IPS-15b (cell line): ENCODE results near the gene XPNPEP3.

Experiments used
- H3K27me3 ChIP-seq: one replicate; pipeline ENCODE4 v1.6.1; 2013; ENCODE audit warnings: low read length; ENCODE audit not compliant: control insufficient read depth, insufficient read depth
- H3K36me3 ChIP-seq: one replicate; pipeline ENCODE4 v1.6.1; 2013; ENCODE audit warnings: low read length; ENCODE audit not compliant: control insufficient read depth, insufficient read depth
- H3K4me1 ChIP-seq: one replicate; pipeline ENCODE4 v1.6.1; 2013; ENCODE audit warnings: mild to moderate bottlenecking, low read length; ENCODE audit not compliant: control insufficient read depth, insufficient read depth
- H3K4me3 ChIP-seq: one replicate; pipeline ENCODE4 v1.5.1; 2013; ENCODE audit warnings: low read depth, low read length
- H3K9ac ChIP-seq: one replicate; pipeline ENCODE4 v1.6.1; 2013; ENCODE audit warnings: low read depth, mild to moderate bottlenecking, low read length
- H3K9me3 ChIP-seq: one replicate; pipeline ENCODE4 v1.6.1; 2013; ENCODE audit warnings: mild to moderate bottlenecking, low read length; ENCODE audit not compliant: control insufficient read depth, insufficient read depth

Gene XPNPEP3

DNA sequence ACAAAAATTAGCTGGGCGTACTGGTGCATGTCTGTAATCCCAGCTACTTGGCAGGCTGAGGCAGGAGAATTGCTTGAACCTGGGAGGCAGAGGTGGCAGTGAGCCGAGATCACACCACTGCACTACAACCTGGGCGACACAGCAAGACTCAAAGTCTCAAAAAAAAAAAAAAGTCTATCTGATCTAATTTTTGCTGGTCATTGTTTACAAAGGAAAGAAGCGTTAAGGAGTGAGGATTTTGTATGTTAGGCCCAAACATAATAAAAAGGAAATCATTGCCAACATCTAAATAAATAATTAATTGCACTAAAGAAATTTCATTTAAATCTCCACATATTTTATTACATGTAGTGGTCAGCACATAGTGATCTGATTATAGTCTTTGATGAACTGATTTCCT, 97.2 kb downstream of the XPNPEP3 start:
- Histone ChIP-seq H3K4me3 (no peak overlapping the region), H3K36me3 (no peaks in the 10 kb centered on the region), H3K27me3 (no peaks in the 10 kb centered on the region), H3K4me1 (no peaks in the 10 kb centered on the region), H3K9me3 (no peaks in the 10 kb centered on the region), H3K9ac (no peak overlapping the region)

DNA sequence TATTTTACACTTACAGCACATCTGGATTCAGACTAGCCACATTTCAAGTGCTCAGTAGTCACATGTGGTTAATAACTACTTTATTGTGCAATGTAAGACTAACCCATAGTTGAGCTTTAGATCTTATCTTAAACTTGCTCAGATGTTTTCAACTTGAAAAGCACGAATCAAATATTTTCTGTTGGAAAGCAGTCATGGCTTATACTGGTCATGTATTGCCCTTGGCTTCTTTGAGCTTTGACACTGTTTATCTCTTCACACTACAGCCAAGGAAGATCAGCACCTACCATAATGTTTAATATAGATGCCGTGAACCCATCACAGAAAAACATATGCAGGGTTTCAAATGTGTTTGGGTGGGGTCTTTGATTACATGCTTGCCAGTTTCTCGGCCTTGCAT, 98.6 kb downstream of the XPNPEP3 start:
- no peak overlapping the region for H3K9ac ChIP-seq

DNA sequence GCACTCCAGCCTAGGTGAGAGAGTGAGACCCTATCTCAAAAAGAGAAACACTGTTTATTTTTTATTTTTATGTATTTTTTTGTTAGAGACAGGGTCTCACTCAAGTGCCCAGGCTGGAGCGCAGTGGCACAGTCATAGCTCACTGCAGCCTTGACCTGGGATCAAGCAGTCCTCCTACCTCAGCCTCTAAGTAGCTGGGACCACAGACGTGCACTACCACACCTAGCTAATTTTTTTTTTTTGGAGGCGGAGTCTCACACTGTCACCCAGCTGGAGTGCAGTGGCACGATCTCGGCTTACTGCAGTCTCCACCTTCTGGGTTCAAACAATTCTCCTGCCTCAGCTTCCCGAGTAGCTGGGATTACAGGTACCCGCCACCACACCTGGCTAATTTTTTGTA, 100.7 kb downstream of the XPNPEP3 start:
- Histone ChIP-seq H3K9ac (no peak overlapping the region), H3K9me3 (no peaks in the 10 kb centered on the region), H3K36me3 (no peaks in the 10 kb centered on the region), H3K27me3 (no peaks in the 10 kb centered on the region), H3K4me1 (no peaks in the 10 kb centered on the region), H3K4me3 (no peak overlapping the region)

More for the DNA sequence above, 98.6 kb downstream of the XPNPEP3 start:
- no peaks in the 10 kb centered on the region for H3K27me3 ChIP-seq
- H3K4me3 ChIP-seq, result no peak overlapping the region
- H3K36me3 ChIP-seq, result no peaks in the 10 kb centered on the region
- H3K9me3 ChIP-seq, result no peaks in the 10 kb centered on the region
- no peaks in the 10 kb centered on the region for H3K4me1 ChIP-seq

DNA sequence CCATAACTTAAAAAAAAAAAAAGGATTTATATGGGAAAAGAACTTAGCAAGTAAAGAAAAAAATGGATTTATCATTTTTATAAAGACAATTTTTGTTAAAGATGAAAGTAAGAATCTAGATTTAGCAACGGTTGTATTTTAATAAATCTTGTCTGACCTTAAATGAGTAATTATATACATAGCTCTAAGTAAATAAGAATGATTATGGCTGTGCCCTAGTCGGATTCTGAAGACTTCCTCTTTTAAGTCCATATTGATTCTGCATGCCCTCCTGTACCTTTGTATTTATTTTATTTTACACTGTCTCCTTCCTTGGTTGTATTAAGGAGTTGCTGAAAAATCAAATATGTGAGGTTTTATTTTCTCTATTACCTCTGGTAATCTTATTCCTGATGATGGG, 101.4 kb downstream of the XPNPEP3 start:
- H3K4me3 ChIP-seq, result no peak overlapping the region
- H3K27me3 ChIP-seq, result no peaks in the 10 kb centered on the region
- no peak overlapping the region for H3K9ac ChIP-seq
- no peaks in the 10 kb centered on the region for H3K4me1 ChIP-seq
- peaks cover under 1% of the 10 kb centered on the region for H3K36me3 ChIP-seq
- no peaks in the 10 kb centered on the region for H3K9me3 ChIP-seq

DNA sequence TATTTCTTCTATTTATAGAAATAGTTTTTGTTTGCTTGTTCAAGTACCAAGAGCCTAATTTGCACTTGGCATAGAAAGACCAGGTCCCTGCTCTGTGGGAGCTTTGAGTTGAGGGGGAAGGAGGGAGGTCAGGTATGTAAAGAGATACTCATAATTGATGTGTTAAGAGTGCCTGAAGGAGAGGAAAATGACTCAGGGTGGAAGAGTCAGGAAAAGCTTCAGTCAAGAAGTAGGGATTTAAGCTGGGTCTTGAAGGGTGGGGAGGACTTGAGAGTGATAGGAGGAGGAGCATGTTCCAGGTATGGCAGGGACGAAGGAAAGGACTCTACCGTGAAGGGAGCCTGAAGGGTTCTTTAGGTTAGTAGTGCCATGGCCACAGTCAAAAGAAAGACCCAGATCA, 103.2 kb downstream of the XPNPEP3 start:
- no peak overlapping the region for H3K4me3 ChIP-seq
- H3K9me3 ChIP-seq, result no peaks in the 10 kb centered on the region
- H3K4me1 ChIP-seq, result no peaks in the 10 kb centered on the region
- peaks cover 13% of the 10 kb centered on the region for H3K36me3 ChIP-seq
- H3K27me3 ChIP-seq, result no peaks in the 10 kb centered on the region
- no peak overlapping the region for H3K9ac ChIP-seq

DNA sequence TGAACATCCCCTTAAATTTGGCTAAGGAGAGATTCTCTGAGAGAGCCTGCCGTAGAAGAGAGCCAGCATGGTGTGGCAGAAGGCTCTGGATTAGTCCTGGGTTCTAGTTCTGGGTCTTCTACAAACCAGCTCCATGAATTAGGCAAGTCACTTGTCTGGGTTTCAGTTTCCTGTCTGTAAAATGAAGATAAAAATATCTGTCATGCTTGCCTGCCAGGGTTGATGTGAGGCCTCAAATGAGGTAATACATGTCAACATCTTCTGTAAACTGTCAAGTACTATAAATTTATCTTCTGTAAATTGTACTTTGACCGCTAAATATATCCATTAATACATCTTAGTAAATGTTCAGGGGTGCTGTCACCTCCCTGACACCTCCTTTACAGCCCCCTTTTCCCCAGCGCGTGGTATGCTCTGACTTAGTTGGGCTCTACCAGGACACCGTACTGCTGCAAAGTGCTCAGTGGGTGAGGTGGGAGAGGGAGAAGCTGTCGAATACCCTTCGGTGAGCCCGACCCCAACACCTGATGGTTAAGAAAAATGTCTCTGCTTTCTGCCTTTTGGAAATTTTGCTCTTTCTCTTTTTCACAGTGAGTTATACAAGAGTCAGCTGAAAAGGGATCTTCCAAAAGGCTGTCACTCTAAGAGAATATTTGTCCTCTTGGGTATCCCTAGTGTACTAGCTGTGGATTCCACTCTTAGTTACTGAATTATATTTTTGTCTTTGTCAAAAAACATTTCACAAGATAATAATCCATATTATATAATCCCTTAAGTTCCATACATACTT, 109.2 kb downstream of the XPNPEP3 start:
- Histone ChIP-seq H3K27me3 (no peaks in the 10 kb centered on the region), H3K9ac (no peak overlapping the region), H3K4me1 (no peaks in the 10 kb centered on the region), H3K9me3 (no peaks in the 10 kb centered on the region), H3K36me3 (peaks cover 16% of the 10 kb centered on the region), H3K4me3 (no peak overlapping the region)

DNA sequence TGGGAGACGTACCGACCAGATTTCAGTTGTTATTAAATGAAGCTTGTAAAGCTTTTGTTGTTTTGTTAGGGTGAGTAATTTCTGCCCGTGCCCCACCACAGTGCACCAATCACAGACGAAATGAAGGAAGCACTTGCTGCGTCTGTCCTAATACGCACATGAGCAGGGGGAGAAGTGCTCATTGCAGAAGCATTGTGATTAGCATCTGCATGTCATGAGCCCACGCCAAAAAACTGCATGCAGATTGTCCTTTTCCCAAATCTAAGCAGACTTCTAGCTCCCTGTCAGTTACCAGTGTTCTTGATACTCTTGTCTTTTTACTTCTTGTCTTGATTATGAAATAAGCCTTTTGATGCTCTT, 109.8 kb downstream of the XPNPEP3 start:
- no peak overlapping the region for H3K4me3 ChIP-seq
- no peaks in the 10 kb centered on the region for H3K9me3 ChIP-seq
- no peaks in the 10 kb centered on the region for H3K27me3 ChIP-seq
- H3K9ac ChIP-seq, result no peak overlapping the region
- peaks cover 16% of the 10 kb centered on the region for H3K36me3 ChIP-seq
- no peaks in the 10 kb centered on the region for H3K4me1 ChIP-seq

DNA sequence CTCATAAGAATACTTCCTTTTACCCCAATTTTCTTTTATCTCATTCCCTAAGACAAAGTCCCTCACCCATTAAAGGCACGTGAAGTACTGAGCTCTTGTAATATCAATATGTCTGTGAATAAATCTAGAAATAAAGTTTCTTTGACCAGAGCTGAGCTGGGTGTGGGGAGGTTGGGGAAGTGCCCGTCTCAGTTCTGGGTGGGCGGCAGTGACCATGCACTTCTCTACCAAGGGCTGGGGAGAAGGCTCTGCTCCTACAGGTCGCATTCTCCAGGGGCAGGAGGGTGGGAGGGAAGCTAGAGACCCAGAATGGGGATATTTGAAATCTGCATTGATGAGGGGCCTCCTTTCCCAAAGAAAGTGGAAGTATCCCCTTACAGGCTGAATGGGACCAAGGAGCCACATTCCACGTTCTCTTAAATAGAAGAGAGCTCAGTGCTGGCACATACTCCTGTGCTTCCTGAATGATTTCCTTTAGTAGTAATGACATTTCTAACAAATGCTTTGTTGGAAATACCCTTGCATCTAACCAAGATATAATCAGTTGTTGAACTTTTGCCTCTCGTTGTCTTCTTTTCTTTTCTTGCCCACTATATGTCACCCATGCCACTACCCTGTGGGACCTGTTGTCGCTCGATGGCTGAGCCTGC, 110.3 kb downstream of the XPNPEP3 start:
- H3K36me3 ChIP-seq, result peaks cover 16% of the 10 kb centered on the region
- H3K4me3 ChIP-seq, result no peak overlapping the region
- H3K27me3 ChIP-seq, result no peaks in the 10 kb centered on the region
- no peaks in the 10 kb centered on the region for H3K4me1 ChIP-seq
- no peaks in the 10 kb centered on the region for H3K9me3 ChIP-seq
- H3K9ac ChIP-seq, result no peak overlapping the region

DNA sequence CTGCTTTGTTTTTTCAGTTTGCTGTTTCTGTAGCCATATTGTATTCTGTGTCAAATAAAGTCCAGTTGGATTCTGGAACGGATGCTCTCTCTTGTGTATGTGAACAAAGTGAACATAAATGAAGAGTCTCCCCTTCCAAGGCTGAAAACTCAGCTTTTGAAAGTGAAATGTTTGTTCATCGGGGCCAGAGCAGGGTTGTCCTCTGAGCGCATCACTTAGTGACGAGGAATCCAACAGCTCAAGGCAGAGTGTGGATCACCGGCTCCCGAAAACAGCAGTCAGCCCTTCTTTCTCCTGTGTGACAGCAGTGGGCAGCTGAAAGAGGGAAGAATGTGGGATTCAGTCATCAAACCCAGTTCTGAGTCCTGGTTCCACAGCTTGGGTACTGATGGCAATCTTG, 115.6 kb downstream of the XPNPEP3 start:
- no peak overlapping the region for H3K9ac ChIP-seq
- H3K27me3 ChIP-seq, result no peaks in the 10 kb centered on the region
- no peaks in the 10 kb centered on the region for H3K4me1 ChIP-seq

DNA sequence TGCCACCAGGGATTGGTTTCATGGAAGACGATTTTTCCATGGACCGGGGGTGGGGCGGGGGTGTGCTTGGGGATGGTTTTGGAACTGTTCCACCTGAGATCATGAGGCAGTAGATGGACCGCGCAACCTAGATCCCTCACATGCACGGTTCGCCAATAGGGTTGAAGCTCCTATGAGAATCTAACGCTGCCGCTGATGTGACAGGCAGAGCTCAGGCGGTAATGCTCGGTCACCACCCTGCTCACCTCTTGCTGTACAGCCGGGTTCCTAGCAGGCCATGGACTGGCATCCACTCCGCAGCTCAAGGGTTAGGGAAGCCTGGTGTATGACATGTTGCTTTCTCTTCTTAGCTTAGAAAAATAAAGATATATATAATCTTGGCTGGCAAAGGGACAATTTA, 116.2 kb downstream of the XPNPEP3 start:
- Histone ChIP-seq H3K27me3 (no peaks in the 10 kb centered on the region), H3K4me3 (no peak overlapping the region), H3K4me1 (no peaks in the 10 kb centered on the region), H3K9ac (no peak overlapping the region), H3K9me3 (no peaks in the 10 kb centered on the region), H3K36me3 (peaks cover 6% of the 10 kb centered on the region)

More for the DNA sequence above, 115.6 kb downstream of the XPNPEP3 start:
- no peak overlapping the region for H3K4me3 ChIP-seq
- H3K9me3 ChIP-seq, result no peaks in the 10 kb centered on the region
- peaks cover 6% of the 10 kb centered on the region for H3K36me3 ChIP-seq

DNA sequence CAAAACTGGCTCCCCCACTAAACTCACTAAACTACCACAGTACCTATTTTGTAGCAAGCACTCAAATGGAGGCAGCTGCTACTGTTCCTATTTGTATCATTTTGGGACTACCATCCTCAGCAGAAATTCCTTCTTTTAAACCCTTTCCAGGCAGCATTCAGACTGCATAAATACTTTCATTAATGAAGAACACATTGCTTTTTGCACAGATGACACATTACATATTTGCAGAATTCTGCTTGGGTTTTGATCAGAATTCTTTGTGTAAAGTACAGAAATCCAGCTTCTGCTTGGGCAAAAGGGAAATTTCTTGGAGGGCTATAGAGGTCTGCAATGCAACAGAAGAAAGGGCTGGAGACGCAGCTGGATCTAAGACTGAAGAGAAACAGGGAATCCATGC, 118.4 kb downstream of the XPNPEP3 start:
- Histone ChIP-seq H3K36me3 (peaks cover 6% of the 10 kb centered on the region), H3K4me1 (no peaks in the 10 kb centered on the region), H3K27me3 (no peaks in the 10 kb centered on the region), H3K9me3 (no peaks in the 10 kb centered on the region), H3K9ac (no peak overlapping the region), H3K4me3 (no peak overlapping the region)
